ENCODE measurements around the gene RDH8. TPM values are rescaled to one million over a fixed set of nuclear protein-coding genes. Genes with fewer than 3 reads are reported as not detected.

RDH8 gene
- polyA plus RNA-seq, 1 donor (not counting 4 experiments of a cell fraction or from before 2014, with no cell fraction given): not detected

DNA sequence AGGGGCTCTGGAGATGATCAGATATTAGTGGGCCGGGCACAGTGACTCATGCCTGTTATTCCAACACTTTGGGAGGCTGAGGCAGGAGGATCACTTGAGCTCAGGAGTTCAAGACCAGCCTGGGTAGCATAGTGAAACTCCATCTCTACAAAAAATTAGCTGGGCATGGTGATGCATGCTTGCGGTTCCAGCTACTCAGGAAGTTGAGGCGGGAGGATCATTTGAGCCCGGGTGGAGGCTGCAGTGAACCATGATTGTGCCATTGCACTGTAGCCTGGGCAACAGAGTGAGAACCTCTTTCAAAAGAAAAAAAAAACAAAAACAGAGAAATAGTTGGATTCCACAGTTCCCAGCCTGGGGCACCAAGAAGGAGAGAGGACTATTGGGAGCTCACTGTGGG is 54.9 kb downstream of the RDH8 start:
- H3K36me3 ChIP-seq (ENCODE audit: control insufficient read depth in 2 of 2, extremely low read depth in 1 of 2, insufficient read depth in 2 of 2, low read length in 2 of 2): no peaks in the 10 kb centered on the region
- H3K79me2 ChIP-seq (ENCODE audit: control insufficient read depth, insufficient read depth, low read length): no peaks in the 10 kb centered on the region
- no peak overlapping the region for H3K27ac ChIP-seq (ENCODE audit: control insufficient read depth, insufficient read depth, low read length)
- no peaks in the 10 kb centered on the region for H3K27me3 ChIP-seq (ENCODE audit: control insufficient read depth, extremely low read depth, insufficient read depth, low read length)
- no peak overlapping the region for H3K4me3 ChIP-seq (ENCODE audit: control insufficient read depth in 2 of 3, extremely low read depth in 1 of 3, insufficient read depth in 2 of 3, low read depth in 1 of 3, low read length in 3 of 3)
- DNase-seq (ENCODE audit: low read depth, low spot score) (no peak), FAIRE-seq (no peak)
- TF ChIP-seq, protein P1, sequence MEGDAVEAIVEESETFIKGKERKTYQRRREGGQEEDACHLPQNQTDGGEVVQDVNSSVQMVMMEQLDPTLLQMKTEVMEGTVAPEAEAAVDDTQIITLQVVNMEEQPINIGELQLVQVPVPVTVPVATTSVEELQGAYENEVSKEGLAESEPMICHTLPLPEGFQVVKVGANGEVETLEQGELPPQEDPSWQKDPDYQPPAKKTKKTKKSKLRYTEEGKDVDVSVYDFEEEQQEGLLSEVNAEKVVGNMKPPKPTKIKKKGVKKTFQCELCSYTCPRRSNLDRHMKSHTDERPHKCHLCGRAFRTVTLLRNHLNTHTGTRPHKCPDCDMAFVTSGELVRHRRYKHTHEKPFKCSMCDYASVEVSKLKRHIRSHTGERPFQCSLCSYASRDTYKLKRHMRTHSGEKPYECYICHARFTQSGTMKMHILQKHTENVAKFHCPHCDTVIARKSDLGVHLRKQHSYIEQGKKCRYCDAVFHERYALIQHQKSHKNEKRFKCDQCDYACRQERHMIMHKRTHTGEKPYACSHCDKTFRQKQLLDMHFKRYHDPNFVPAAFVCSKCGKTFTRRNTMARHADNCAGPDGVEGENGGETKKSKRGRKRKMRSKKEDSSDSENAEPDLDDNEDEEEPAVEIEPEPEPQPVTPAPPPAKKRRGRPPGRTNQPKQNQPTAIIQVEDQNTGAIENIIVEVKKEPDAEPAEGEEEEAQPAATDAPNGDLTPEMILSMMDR (optimal IDR thresholded peaks at IDR 0.05 in 1 of 3, IDR thresholded peaks at IDR 0.05 in 1 of 3, conservative IDR thresholded peaks at IDR 0.05 in 1 of 3; ENCODE audit: extremely low read depth in 1 of 3, insufficient read depth in 2 of 3, low read length in 3 of 3): no peak
- no peak for TF ChIP-seq EZH2 (IDR thresholded peaks at IDR 0.05; ENCODE audit: low read length)
- H3K4me1 ChIP-seq (ENCODE audit: control insufficient read depth, extremely low read depth, insufficient read depth, low read length): no peaks in the 10 kb centered on the region
- H3K9me3 ChIP-seq (ENCODE audit: control insufficient read depth, low read depth, low read length): no peaks in the 10 kb centered on the region
- no peaks in the 10 kb centered on the region for H4K20me1 ChIP-seq (ENCODE audit: control insufficient read depth, extremely low read depth, insufficient read depth, low read length)
- H3K9me1 ChIP-seq (ENCODE audit: control insufficient read depth, extremely low read depth, insufficient read depth, low read length): no peaks in the 10 kb centered on the region
- no peak overlapping the region for H3K9ac ChIP-seq (ENCODE audit: control insufficient read depth, extremely low read depth, insufficient read depth, low read length)
- no peak overlapping the region for H2AFZ ChIP-seq (ENCODE audit: control insufficient read depth, low read length)
- H3K4me2 ChIP-seq (ENCODE audit: control insufficient read depth, extremely low read depth, insufficient read depth, low read depth, low read length): no peak overlapping the region
- dilution Hi-C loops (cut with MboI; ENCODE audit: extremely low pct_ligation_motif_present, low sequenced_read_pairs): no loop called here

DNA sequence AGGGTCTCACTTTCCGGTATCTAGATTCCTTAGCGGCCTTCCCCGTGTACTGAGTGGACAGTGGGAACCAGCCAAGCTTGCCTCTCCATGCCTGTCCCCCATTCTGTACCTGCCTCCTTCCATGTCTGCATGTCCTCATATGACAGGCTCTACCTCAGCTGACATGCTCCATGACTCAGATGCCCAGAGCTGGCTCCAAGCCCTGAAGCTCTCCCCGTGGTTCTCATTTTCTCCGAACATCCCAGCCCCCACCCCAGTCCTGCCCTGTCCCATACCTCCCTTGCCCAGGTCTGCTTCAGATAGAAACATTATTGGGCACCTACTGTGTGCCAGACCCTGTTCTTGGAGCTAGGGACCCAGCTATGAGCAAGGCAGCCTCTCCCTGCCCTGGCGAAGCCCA is 55.8 kb downstream of the RDH8 start:
- Histone ChIP-seq H3K4me3 (ENCODE audit: control insufficient read depth in 2 of 3, extremely low read depth in 1 of 3, insufficient read depth in 2 of 3, low read depth in 1 of 3, low read length in 3 of 3) (no peak overlapping the region), H3K9me3 (ENCODE audit: control insufficient read depth, low read depth, low read length) (peaks cover 2% of the 10 kb centered on the region), H3K4me2 (ENCODE audit: control insufficient read depth, extremely low read depth, insufficient read depth, low read depth, low read length) (no peak overlapping the region), H3K9ac (ENCODE audit: control insufficient read depth, extremely low read depth, insufficient read depth, low read length) (no peak overlapping the region), H3K4me1 (ENCODE audit: control insufficient read depth, extremely low read depth, insufficient read depth, low read length) (no peaks in the 10 kb centered on the region), H3K36me3 (ENCODE audit: control insufficient read depth in 2 of 2, extremely low read depth in 1 of 2, insufficient read depth in 2 of 2, low read length in 2 of 2) (no peaks in the 10 kb centered on the region), H3K9me1 (ENCODE audit: control insufficient read depth, extremely low read depth, insufficient read depth, low read length) (no peaks in the 10 kb centered on the region), H3K27ac (ENCODE audit: control insufficient read depth, insufficient read depth, low read length) (no peak overlapping the region), H3K27me3 (ENCODE audit: control insufficient read depth, extremely low read depth, insufficient read depth, low read length) (no peaks in the 10 kb centered on the region), H3K79me2 (ENCODE audit: control insufficient read depth, insufficient read depth, low read length) (no peaks in the 10 kb centered on the region), H2AFZ (ENCODE audit: control insufficient read depth, low read length) (no peak overlapping the region), H4K20me1 (ENCODE audit: control insufficient read depth, extremely low read depth, insufficient read depth, low read length) (no peaks in the 10 kb centered on the region)
- no peak for TF ChIP-seq EZH2 (IDR thresholded peaks at IDR 0.05; ENCODE audit: low read length)
- TF ChIP-seq, protein P1 (optimal IDR thresholded peaks at IDR 0.05 in 1 of 3, IDR thresholded peaks at IDR 0.05 in 1 of 3, conservative IDR thresholded peaks at IDR 0.05 in 1 of 3; ENCODE audit: extremely low read depth in 1 of 3, insufficient read depth in 2 of 3, low read length in 3 of 3): no peak
- FAIRE-seq: no peak
- no peak for DNase-seq (ENCODE audit: low read depth, low spot score)
- dilution Hi-C loops (cut with MboI; ENCODE audit: extremely low pct_ligation_motif_present, low sequenced_read_pairs): no loop called here

All from keratinocyte (primary cell).